GM04504 (cell line): ENCODE data around the gene IKZF2.
A peak's percentile ranks its signal among the peaks of the same experiment; 100 is the strongest.

Source experiments
- DNase-seq: peaks from one replicate; pipeline ENCODE4 v3.0.0-alpha.2; 2012; ENCODE audit warnings: low read depth

IKZF2 gene

DNA sequence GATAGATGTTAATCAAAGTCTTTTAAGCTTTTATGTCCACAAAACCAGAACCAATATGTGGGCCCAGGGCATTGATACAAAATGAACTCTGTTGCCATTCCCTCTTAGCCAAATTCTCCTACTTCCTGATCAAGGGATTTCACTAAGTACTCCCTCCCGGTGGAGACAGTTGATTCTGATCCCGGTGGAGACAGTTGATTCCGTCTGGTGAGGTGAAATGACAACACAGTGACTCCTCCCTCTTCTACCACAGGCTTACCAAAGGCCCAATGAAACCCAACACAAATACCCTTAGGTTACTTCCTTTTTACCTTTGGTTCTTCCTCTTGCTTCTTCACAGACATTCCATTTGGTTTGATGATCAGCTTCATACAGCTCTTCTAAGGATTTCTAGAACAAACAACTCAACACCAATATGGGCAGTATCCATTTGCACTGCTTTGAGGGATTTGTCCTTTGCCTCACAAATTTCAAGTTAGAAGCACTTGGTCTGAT lies 153.8 kb downstream of the IKZF2 start:
- no peak for DNase-seq

DNA sequence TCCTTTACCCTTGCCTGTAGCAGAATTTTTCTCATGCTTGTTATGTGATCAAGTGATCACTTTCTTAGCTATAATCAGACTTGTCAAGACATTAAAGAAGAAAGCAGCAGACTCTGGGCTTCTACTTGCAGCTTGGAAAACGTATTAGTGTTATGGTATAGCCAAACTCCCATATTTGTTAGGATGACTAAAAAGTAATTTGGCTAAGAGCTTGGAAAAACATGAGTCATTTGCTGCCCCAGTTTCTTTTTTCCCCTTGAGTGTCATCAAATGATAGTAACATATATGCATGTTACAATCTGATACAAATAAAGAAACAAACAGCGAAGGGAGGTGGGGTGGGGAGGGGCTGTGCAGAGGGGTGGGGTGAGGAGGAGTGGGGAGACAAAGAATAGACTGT lies 155.5 kb downstream of the IKZF2 start:
- no peak for DNase-seq

DNA sequence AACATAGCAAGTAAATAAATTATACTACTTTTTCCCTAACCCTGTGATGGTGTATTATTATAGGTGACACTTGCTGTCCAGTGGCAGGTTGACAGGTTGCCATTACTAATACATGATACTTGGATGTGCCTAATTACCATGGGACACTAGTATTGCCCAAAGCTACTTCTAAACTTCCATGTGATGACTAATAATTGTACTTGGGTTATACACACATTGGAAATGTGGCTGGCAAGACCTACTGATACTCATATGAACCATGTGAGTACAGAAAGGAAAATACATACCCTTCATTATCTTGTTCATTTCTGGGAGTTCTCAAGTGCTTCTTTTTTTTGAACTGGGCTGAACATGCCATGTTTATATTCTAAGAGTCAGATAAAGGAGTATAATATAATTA lies 156.4 kb downstream of the IKZF2 start:
- no peak for DNase-seq

DNA sequence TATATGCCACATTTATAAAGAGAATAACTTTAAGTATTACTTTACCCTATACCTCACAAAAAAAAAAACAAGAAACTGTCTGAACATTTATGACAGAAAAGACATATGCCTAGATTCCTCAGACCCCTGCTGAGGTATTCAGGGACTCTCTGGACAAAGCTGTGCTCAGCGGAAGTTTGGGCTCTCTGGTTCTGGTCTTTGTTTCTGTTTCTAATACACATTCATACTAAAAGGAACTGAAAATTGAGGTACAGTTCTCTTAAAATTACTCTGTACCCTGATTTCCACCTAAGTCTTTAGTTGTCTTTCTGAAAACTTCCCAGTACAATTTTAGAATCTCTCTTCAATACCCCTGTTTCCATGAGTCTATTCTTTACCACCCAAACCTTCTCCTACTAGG lies 160.3 kb downstream of the IKZF2 start:
- DNase-seq, result no peak

DNA sequence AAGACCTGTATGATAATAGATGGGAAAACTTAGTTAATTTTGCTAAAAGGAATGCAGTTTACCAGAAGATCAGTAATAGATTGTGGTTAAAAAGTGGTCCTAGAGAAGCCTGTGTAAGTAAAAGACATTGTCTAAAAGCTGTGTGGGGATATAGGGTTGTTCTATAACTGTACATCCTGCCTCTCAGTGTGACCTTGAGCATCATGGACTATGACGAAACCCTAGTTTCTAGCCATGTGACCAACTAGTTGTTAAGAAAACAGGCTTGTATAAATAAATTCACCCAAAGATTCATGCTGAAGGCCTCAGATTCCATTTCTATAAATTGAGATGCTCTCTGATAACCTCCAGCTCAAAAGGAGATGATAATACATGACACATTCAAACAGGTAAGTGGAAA lies 160.7 kb downstream of the IKZF2 start:
- no peak for DNase-seq

DNA sequence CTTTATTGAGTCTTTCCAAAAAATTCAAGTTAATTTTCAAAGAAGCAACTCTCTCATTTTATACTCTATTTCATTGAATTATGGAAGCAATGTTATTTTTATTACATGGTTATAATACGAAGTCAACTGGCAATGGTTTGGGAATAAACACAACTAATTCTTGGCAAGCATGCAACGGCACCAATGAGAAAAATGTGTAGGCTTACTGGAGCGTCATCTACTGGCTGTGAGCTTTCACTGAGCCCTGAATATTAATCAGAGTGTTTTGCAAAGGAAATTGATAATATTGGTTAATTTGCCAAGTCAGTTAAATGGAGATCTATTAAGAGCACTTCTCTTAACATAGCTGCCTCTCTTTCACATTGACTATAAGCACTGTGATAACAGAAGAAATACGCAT lies 163.9 kb downstream of the IKZF2 start:
- DNase-seq, result no peak

DNA sequence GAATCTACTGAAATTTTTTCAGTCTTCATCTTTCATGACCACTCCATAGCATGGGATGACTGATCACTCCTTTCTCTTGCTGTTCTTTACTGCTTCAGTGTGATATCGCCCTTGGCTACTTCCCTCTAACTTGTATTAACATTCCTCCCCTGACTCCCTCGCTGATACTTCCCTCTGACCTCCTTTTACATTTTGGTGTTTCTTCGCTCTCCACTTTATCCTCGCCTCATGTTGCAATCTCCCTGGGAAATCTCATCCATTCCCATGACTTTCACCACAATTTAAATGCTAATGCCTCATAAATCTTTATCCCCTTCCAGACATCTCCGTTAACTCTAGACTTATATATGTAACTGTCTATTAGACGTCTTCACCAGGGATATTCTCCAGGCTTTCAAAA lies 167.3 kb downstream of the IKZF2 start:
- no peak for DNase-seq

DNA sequence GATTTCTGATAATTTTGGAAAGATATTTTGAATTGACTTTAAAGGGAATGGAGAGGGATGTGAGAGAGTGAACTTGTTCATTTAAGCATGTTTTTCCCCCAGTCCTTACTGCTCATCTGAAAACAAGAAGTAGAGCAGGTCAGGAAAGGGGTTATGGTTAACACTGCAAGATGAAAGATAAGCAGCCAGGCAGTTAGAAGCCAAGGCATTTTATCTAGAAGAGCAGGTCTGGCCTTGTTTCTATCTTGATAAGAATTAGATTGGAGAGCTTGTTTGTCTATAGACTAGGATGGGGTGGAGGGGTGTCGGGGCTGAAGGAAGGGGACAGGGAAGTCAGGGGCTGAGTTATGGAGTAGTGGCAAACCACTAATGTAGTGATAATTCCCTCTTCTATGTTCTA lies 171.6 kb downstream of the IKZF2 start:
- no peak for DNase-seq

DNA sequence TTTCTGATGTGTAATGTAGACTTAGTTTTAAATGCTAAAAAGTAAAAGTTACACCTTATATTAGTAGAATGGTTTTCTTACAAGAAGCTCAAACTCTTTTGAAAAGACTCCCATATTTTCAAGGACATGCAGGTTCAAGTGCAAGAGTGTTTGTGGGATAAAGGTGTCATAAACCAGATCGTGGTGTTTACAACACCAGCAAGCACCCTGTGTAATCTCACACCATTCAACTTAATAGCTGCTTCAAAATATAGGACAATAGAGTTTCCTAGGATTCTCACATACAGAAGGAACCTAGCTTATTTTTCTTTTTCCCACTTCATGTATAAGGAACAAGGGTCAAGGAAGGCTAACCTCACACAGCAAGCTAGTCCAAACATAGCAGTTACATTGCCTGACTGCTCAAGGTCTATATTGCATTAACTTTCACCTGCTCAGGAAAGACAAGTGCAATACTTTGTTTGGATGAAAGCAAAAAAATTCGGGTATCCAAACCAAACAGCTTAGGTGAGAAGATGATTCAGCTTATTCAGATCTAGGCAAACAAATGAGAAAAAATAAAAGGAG lies 172.3 kb downstream of the IKZF2 start:
- no peak for DNase-seq

DNA sequence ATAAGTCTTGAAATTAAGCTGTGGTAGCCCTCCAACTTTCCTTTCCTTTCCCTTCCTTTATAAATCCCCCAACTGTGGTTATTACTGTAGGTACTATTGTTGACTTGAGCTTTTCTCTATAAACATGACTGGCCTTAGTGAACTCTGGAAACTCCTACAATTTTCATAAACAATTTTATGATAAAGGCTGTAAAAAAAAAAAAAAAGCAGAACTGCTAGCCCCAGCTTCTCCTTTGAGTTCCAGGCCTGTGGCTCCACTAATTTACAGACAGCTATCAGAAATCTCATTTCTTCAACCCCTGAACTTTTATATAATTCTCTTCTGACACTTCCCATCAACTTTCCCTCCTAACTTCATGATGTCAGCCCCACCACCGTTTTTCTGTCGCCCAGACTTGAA lies 174.3 kb downstream of the IKZF2 start:
- no peak for DNase-seq

DNA sequence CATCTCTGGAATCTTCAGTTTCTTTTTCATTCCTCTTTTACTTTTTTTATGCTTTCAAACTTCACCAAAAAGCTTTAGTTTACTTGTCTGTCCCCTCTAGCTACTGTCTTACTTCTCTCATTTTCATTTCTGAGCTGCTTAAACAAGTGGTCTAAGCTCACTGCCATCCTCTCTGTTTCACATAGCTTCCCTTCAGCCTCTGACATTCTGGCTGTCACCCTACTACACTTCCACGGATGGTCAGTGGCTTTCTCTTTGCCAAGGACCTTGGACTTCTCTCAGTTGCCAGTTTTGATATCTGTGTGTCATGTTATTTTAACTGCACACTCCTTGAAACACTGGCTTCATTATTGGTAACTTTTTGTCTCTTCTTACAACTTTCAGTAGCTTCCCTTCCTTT lies 176.1 kb downstream of the IKZF2 start:
- DNase-seq, result no peak

DNA sequence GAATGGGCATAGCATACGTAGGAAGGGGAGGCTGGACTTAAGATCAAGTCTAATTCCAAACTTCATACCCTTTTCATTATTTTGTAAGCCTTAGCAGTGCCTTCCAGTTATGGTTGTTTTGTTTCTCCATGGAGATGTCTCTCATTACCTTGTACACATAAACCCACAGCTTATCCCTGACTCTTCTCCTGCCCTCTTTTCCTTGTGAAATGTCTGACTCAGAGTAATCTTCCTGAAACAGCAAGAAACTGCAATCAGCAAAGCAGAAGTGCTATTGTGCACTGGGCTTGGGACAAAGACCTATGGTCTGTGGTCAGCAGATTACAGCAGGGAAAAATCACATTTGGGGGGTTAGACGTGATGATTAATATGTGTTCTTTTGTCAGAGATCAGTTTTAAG lies 176.7 kb downstream of the IKZF2 start:
- peak; percentile 79 for DNase-seq

DNA sequence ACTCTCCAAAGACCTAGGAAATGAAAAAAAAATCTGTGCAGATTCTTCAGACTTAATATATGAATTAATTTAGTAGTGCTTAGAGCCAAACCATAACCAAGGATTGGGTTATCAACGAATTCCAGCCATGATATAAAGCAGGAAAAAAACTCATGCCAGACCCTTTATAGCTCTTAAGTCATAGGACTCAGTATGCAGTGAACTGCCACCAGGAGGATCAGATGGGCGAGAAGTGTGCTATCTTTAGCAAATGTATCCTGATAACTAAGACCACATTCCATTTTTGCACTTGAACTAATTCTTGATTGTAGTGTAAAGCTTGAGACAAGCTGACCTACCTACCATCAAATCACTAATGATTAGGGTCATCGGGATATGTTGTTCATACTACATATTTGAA lies 178.1 kb downstream of the IKZF2 start:
- no peak for DNase-seq

DNA sequence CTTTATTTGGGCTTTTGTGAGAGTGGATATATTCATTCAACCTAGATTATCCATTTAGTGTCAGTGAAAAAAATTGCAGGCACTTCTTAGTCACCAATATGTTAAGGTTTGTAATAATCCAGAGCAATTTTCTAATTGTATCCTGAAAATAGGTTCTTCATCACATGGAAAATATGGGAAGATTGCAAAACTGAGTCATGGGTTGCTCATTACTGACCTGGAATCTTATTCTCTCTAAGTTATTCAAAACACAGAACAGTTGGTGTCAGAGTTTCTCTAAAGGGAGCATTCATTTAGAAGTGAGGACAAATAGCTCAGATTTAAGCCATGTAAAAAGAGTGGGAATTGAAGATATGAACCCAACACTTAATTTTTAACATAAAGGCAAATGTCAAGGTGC lies 181.3 kb downstream of the IKZF2 start:
- peak; percentile 27 for DNase-seq

DNA sequence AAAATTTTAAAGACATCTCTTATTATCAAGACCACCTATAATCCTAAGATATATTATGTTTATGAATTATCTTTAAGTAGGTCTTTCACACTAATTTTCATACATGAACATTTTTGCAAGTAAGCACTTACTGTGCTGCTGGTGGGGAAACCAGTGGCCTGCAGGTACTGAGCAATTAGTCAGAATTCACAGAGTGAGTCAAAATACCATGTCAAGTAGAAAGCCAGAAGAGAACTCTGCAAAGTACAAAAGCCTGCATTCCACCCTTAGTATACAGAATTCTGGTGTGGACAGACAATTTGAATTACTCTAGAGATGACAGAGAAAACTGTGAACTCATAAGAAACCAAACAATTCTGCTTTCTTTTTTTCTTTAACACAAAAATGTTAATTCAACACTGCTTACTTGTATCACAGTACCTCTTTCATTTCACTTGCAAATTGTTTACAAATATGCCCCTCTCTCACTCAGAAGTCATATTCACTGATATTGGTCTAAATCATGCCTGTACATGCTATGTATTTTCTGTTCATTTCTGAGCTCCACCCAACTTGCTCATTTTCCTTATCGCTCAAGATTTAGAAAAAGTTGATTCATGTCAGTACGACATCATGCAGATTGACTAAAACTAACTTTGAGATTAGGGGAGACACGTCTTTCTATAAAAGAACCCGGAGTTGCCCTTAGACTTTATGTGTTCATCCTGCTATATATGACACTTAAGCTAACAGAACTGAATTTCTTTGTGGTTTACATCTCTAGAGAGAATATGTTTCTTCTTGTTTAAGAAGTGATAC lies 182.9 kb downstream of the IKZF2 start:
- DNase-seq, result no peak

DNA sequence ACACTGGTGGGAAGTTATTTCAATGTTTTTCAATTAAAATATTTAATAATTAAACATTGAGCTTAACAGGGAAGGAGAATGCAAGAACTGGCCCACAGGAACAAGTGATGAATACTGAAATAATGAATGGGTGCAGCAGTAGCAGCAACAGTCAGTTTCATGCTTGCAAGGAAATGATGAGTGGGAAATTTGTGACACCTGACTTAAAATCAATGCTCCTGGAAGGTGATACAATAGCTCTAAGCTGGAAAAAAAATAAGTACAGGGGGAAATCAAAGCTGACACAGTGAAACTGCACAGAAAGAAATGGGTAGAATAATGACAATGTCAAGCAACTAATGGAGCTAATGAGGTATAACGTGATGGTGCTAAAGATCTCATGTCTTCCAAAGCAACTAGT lies 184.5 kb downstream of the IKZF2 start:
- DNase-seq, result no peak

DNA sequence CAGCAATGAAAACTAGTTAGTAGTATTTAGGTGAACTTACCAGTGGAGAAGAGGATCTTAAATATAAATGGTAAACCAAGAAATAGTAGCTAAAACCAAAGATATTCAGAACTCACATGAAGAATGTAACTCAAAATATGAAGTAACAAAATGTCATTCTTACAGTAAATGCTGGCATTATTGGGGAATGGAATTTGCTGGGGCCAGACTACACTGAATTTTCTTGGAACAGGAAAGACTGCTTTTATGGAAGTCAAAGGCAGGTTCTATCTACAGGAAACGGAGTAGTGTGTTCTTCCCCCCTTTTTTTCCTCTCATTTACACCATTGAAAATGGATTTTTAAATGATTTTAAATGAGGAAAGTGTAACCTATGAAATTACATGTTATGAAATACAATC lies 188.7 kb downstream of the IKZF2 start:
- no peak for DNase-seq

DNA sequence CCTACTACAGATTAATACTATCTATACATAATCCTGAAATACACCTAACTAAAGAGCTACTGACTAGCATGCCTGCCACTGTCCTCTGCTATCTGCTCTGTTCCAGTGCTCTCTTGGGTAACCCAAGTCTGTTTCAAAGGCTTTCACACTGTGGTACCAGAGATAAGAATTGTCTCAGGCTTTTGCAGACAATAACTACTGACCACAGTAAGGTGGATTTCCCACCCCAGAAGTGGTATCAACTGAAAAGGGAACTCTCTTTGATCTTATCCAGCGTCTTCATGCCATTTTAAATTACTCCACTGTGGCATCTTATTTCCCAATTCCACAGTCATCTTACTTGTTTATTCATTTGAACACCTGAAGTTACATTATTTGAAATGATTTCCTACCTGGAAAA lies 190.2 kb downstream of the IKZF2 start:
- DNase-seq, result no peak

DNA sequence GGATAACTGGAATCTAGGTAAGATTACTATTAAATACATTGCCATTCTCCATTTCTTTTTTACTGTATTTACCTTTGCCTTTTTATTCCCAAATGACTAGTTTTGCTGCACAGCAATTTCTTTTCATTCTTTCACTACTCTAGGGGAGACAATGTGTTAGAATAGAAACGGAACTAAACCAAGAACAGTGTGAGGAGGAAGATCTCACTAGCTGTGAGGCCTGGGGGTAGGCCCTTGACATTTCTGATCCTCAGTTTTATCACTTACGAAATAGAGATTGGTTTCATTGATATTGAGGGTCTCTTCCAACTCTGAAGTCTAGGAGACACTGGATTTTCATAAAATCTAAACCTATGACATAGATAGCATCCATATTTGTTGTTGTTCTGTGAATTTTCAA lies 191.1 kb downstream of the IKZF2 start:
- no peak for DNase-seq

DNA sequence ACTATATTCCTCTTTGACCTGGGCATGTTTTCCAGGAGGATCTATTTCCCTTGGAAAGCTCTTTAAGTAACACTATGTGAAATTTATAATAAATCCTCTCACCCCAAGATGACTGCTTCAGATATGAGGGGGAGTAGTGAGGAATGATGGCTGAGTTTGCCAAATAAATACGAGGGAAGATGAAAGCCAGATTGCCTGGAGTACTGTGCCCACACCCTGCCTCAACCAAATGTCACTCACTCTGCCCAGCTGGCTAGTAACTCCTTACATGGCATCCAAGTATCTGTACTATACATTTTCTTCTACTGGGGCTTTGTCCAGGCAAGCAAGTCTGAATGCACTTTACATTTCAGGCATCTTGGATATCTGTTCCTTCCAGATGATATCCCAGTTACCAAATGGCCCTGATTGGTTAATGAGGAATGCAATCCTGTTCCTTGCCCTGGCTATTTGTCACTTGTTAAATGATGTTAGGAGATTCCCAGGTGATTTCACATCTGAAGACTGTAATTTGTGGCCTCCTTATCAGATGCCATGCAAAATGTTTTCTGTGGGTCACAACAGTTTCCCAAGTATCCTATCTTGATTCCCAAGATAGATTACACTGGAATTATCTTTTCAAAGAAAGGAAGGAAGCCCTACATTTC lies 191.8 kb downstream of the IKZF2 start:
- no peak for DNase-seq

DNA sequence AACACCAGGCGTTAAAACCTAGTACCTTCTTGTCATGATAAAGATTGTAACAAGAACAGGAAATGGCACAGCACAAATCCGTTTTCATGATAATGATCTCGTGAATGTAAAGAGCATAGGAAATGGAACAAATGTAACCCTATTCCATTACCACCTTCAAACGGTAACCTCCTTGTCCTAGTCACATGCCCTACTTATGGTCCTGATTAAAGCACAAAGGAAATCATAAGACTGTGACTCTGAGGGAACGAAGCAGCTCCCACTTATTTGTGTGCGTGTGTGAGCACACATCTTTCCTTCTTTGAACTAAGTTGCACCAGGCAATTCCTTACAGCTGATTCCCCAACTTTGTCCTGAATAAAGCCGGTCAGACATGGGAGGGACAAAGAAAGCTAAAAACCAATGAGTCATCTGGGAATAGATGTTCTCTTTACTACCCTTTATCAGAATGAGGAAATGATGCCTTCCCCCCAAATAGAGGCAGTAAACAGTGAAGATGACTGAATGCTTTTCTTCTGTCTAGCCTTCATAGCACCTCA lies 192.6 kb downstream of the IKZF2 start:
- no peak for DNase-seq

DNA sequence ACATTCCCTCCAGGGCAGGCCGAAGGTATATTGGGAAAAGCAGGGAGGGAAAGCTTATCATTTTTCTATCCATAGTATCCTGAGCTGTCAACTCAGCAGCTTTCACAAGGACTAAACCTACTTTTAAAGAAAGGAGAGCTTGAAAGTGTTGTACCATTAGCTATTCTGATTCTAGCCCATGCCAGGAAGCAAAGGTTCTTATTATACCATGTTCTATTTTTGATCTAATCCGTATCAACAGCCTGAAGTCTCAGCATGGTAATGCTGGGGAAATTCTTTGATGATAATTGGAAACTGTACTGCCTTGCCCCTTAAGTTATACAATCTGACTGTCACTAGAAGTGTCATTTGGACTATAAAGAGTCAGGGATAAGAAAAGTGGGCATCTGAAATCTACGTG lies 193.3 kb downstream of the IKZF2 start:
- no peak for DNase-seq

DNA sequence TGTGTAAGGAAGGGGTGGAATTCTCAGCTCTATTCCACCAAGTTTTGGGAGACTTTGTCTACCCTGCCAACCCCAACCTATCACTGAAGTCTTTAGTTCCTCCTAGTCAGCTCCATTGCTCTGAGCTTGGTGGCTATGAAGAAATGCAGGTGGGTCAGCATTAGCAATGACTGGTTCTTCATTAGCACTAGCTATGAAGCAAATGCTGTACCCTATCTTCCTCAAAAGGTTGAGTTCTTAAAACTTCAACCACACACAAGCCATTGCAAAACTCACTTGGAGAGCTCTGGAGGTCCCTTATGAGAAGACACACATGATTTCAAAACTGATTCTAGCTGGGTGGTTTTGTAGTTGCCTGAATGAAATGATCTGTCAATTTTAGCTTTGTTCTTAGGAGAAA lies 193.8 kb downstream of the IKZF2 start:
- no peak for DNase-seq
